Activated naive CD8-positive, alpha-beta T cell treated with anti-CD3 and anti-CD28 coated beads, Interleukin-2, amount 50 U/mL, for 24 hours (primary cell): ENCODE results near the gene CCDC136.

Experiments used
- ATAC-seq: fragments of 150-1000 bp; cut with Tn5 transposase; one replicate; pipeline ENCODE4 v1.10.0; 2021
- DNase-seq: peaks from one replicate; pipeline ENCODE4 v3.0.0; 2021
- H3K27ac Mint-ChIP-seq: one replicate; pipeline ENCODE4 v1.8.0; 2021; ENCODE audit warnings: mild to moderate bottlenecking, mixed read lengths
- H3K27me3 Mint-ChIP-seq: one replicate; pipeline ENCODE4 v1.8.0; 2021; ENCODE audit warnings: mixed read lengths
- H3K36me3 Mint-ChIP-seq: one replicate; pipeline ENCODE4 v1.8.0; 2021; ENCODE audit warnings: low read depth, mixed read lengths
- H3K4me1 Mint-ChIP-seq: one replicate; pipeline ENCODE4 v1.8.0; 2021; ENCODE audit warnings: mixed read lengths
- H3K4me3 Mint-ChIP-seq: one replicate; pipeline ENCODE4 v1.8.0; 2021; ENCODE audit warnings: mild to moderate bottlenecking, moderate library complexity, mixed read lengths
- H3K9me3 Mint-ChIP-seq: one replicate; pipeline ENCODE4 v1.8.0; 2021; ENCODE audit warnings: mixed read lengths

The CCDC136 gene

DNA sequence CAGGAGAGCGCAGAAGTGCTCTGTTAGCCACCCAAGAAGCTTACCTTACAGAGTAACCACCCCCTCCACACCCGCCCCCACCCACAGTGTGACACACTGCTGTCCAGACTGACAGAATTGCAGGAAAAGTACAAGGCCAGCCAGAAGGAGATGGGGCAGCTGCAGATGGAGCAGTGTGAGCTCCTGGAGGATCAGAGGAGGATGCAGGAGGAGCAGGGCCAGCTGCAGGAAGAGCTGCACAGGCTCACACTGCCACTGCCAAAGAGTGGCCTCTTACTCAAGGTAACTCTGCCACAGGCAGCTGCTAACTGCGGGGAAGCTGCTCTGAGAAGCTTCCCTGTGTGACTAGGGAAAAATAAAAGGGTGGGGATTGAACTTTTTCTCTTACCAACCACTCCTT lies 17.6 kb downstream of the CCDC136 start:
- Mint-ChIP-seq H3K27ac (no peak overlapping the region), H3K4me1 (no peaks in the 10 kb centered on the region), H3K4me3 (no peak overlapping the region), H3K27me3 (no peaks in the 10 kb centered on the region), H3K9me3 (no peaks in the 10 kb centered on the region), H3K36me3 (no peaks in the 10 kb centered on the region)
- no peak for ATAC-seq
- no peak for DNase-seq

DNA sequence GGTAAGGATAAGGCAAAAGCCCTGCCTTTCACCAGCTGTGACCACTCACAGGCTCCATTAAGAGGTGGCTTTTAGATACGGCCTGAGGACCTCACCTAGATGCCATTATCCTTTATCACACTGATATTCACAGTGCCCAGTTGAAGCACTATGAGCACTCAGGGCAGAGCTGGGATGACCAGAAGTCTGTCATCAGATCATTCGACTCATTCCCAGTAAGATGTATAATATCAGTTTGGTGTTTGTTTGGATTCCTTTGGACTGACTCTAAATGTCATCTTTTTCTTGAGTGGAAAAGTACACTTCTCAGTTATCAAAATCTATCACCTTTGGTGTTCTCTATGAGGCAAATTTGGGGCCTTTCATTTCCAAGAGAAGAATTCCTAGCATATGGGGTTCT lies 18.7 kb downstream of the CCDC136 start:
- no peaks in the 10 kb centered on the region for H3K27me3 Mint-ChIP-seq
- H3K27ac Mint-ChIP-seq = no peak overlapping the region
- ATAC-seq (no peak), DNase-seq (no peak)
- H3K4me3 Mint-ChIP-seq = no peak overlapping the region
- no peaks in the 10 kb centered on the region for H3K4me1 Mint-ChIP-seq
- H3K36me3 Mint-ChIP-seq = no peaks in the 10 kb centered on the region
- no peaks in the 10 kb centered on the region for H3K9me3 Mint-ChIP-seq

DNA sequence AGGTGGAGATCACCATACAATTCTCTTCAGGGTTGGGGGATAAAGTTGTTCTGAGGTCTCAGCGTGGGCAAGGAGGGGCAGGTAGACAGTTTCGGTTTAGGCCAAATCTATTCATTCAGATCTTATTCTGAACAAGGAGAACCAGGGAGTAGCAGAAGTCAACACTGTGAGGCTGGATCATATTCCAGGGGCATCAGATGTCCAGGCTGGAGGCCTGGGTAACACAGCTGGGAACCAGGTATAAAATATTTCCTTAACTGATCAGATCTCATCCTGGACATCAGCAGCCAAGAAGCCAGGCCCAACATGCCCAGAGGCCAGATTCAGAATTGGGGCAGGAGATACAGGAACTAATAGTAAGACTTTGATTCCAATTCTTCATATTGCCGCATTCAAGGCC lies 19.2 kb downstream of the CCDC136 start:
- no peaks in the 10 kb centered on the region for H3K9me3 Mint-ChIP-seq
- no peaks in the 10 kb centered on the region for H3K4me1 Mint-ChIP-seq
- no peaks in the 10 kb centered on the region for H3K36me3 Mint-ChIP-seq
- ATAC-seq = no peak
- no peaks in the 10 kb centered on the region for H3K27me3 Mint-ChIP-seq
- no peak for DNase-seq
- no peak overlapping the region for H3K4me3 Mint-ChIP-seq
- H3K27ac Mint-ChIP-seq = no peak overlapping the region

- no peaks in the 10 kb centered on the region for H3K27me3 Mint-ChIP-seq
- H3K27ac Mint-ChIP-seq = no peak overlapping the region
- DNase-seq = no peak
- H3K9me3 Mint-ChIP-seq = no peaks in the 10 kb centered on the region
- H3K4me3 Mint-ChIP-seq = no peak overlapping the region
- H3K4me1 Mint-ChIP-seq = no peaks in the 10 kb centered on the region
- no peaks in the 10 kb centered on the region for H3K36me3 Mint-ChIP-seq
- ATAC-seq = no peak
Observed at GRCh38 chr7:128811631-128812430, 20.1 kb downstream of the CCDC136 start.

DNA sequence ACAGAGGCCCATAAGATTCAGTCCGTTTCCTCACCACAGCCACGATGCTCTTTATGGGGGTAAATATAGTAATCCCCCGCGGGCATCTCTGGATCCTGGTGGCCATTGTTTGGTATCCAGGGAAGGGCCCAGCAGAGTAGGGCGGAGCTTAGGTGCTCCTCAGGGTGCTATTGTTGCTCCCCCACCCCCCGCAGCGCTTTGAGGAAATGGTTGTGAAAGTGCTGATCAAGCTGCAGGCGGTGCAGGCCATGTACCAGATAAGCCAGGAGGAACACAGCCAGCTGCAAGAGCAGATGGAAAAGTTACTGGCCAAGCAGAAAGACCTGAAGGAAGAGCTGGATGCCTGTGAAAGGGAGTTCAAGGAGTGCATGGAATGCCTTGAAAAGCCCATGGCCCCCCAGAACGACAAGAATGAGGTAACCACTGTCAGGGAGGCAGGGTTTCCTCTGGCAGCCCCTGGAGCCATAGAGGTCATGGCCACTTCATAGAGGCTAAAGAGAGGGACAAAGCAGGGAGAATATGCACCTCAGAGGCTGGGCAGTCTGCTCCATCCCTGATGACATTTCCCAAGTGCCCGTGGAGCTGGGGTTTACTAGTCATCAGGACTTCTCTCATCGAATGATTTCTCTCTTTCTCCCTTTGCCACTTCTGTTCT lies 20.9 kb downstream of the CCDC136 start:
- no peaks in the 10 kb centered on the region for H3K27me3 Mint-ChIP-seq
- no peaks in the 10 kb centered on the region for H3K4me1 Mint-ChIP-seq
- no peak overlapping the region for H3K4me3 Mint-ChIP-seq
- ATAC-seq (no peak), DNase-seq (no peak)
- no peaks in the 10 kb centered on the region for H3K9me3 Mint-ChIP-seq
- no peak overlapping the region for H3K27ac Mint-ChIP-seq
- no peaks in the 10 kb centered on the region for H3K36me3 Mint-ChIP-seq

DNA sequence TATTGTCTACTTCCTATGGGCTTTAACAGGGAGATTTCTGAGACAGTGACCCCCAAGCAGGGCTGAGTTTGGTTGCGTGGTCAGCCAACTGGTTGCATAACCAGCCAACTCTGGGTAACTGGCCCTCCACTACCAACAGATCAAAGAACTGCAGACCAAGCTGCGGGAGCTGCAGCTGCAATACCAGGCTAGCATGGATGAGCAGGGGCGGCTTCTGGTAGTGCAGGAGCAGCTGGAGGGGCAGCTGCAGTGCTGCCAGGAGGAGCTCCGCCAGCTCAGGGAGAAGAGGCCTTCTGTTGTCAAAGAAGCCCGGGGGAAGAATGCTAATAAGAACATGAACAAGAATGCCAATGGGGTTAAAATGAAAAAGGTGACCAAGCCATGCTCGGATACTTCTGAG lies 22.7 kb downstream of the CCDC136 start:
- H3K4me1 Mint-ChIP-seq = no peaks in the 10 kb centered on the region
- H3K9me3 Mint-ChIP-seq = no peaks in the 10 kb centered on the region
- H3K36me3 Mint-ChIP-seq = no peaks in the 10 kb centered on the region
- no peak overlapping the region for H3K4me3 Mint-ChIP-seq
- no peak for ATAC-seq
- no peak overlapping the region for H3K27ac Mint-ChIP-seq
- no peak for DNase-seq
- H3K27me3 Mint-ChIP-seq = no peaks in the 10 kb centered on the region

DNA sequence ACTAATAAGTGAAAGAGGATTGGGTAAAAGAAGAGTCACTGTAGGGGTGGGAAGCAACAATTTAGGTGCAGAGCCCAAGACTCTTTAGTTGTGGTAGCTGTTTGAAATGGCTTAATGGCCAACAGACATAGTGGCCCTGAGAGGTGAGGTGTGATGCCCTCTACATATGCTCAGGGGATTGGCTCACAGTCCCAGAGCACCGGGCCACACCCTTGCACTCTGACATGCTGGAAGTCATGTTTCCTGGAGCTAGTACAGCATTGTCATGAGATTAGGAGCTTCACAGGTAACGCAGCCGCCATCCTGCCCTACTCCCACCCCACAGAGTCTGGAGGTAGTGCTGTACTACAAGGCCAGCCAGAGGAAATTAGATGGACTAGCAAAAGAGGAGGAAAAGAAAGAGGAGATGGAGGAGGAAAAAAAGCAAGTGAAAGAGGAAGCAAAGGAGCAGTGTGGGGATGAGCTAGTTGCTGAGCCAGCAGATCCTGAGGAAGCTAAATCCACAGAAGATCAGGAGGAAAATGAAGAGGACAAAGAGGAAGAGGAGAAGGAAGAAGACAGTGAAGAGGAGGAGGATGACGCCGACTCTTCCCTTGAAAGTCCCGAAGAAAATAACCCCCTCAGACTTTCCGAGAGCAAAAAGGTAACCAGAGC lies 23.6 kb downstream of the CCDC136 start:
- H3K9me3 Mint-ChIP-seq = no peaks in the 10 kb centered on the region
- H3K4me3 Mint-ChIP-seq = no peak overlapping the region
- no peaks in the 10 kb centered on the region for H3K27me3 Mint-ChIP-seq
- DNase-seq (no peak), ATAC-seq (no peak)
- H3K36me3 Mint-ChIP-seq = no peaks in the 10 kb centered on the region
- no peak overlapping the region for H3K27ac Mint-ChIP-seq
- peaks cover 7% of the 10 kb centered on the region for H3K4me1 Mint-ChIP-seq

DNA sequence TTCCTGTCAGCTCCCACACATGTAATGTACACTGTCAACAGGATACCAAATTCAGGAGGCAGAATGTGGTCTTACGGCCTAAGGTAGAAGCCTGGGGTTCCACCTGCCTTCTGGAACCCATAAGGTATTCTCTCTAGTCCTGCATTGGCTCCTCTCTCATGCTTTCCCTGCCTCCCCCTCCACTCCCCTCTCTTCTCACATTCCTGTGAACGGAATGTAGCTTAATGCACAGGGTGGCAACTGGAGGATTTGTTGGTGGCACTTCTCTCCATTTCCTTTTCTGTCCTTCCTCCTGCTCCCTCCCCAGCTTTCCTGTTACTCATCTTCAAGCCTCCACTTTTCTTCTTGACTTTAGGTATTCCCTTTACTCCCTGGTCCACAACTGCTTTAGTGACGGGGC lies 26.9 kb downstream of the CCDC136 start:
- ATAC-seq (no peak), DNase-seq (no peak)
- Mint-ChIP-seq H3K4me3 (no peak overlapping the region), H3K4me1 (peaks cover 8% of the 10 kb centered on the region), H3K27ac (no peak overlapping the region), H3K9me3 (no peaks in the 10 kb centered on the region), H3K36me3 (no peaks in the 10 kb centered on the region), H3K27me3 (no peaks in the 10 kb centered on the region)

DNA sequence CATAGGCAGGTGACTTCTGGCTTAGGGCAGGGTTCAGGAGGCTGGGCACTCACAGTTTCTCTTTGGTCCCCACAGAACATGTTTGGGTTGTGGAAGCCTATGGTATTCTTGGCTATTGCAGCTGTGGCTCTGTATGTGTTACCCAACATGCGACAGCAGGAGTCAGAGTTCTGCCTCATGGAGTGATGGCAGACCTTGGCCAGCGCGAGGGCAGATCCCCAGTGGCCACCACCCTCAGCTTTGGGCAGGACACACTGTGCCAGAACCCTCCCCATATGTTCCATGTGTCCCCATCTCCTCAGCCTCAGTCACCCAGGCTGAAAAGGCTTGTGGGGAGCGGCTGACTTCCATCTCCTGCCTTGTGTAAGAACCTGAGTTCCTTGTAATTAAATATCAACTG lies 30.0 kb downstream of the CCDC136 start:
- no peaks in the 10 kb centered on the region for H3K36me3 Mint-ChIP-seq
- no peaks in the 10 kb centered on the region for H3K27me3 Mint-ChIP-seq
- peaks cover 8% of the 10 kb centered on the region for H3K4me1 Mint-ChIP-seq
- H3K4me3 Mint-ChIP-seq = no peak overlapping the region
- DNase-seq (no peak), ATAC-seq (no peak)
- no peaks in the 10 kb centered on the region for H3K9me3 Mint-ChIP-seq
- no peak overlapping the region for H3K27ac Mint-ChIP-seq

GRCh38 chr7:128826512-128826911 lies 34.7 kb downstream of the CCDC136 start:
- Mint-ChIP-seq H3K27ac (no peak overlapping the region), H3K27me3 (peaks cover 34% of the 10 kb centered on the region), H3K4me1 (peaks cover 15% of the 10 kb centered on the region), H3K4me3 (no peak overlapping the region), H3K36me3 (no peaks in the 10 kb centered on the region), H3K9me3 (no peaks in the 10 kb centered on the region)
- no peak for DNase-seq
- no peak for ATAC-seq

GRCh38 chr7:128826916-128827247 lies 35.1 kb downstream of the CCDC136 start:
- ATAC-seq (no peak), DNase-seq (no peak)
- Mint-ChIP-seq H3K36me3 (no peaks in the 10 kb centered on the region), H3K9me3 (no peaks in the 10 kb centered on the region), H3K27me3 (peaks cover 37% of the 10 kb centered on the region), H3K4me3 (no peak overlapping the region), H3K4me1 (peaks cover 18% of the 10 kb centered on the region), H3K27ac (no peak overlapping the region)

DNA sequence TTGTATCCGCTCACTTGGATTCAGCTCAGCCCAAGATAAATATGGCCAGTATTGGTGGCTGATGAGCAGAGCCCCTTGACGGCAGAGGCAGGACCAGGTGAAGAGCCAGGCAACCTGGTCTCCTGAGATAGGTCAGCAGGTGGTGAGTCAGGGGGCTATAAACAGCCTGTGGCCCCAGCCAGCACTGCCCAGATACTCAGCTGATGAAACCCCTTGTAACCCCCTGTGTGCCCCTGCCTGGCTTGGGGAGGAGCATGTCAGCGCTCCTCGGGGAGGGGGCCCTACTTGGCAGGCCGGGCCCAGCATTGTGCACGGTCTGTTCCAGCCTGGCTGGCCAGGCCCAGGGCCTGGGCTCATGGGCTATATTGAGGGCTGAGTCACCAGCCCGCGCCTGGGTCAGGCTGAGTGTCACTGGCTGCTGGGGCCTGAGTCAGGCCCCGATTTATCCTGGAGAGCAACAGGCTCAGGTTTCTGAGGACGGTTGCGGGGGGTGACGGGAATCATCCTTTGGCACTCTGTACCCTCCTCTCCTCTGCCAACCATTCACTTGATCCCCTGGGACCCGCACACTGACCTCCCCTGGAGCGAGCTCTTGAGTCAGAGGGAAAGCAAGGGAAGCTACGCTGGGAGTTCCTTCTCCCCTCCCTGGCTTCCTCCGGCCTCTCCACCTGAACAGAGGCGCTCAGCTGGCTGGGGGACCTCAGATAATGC lies 35.6 kb downstream of the CCDC136 start:
- peaks cover 18% of the 10 kb centered on the region for H3K4me1 Mint-ChIP-seq
- H3K27me3 Mint-ChIP-seq = peaks cover 39% of the 10 kb centered on the region
- H3K36me3 Mint-ChIP-seq = no peaks in the 10 kb centered on the region
- ATAC-seq (no peak), DNase-seq (no peak)
- no peak overlapping the region for H3K27ac Mint-ChIP-seq
- H3K9me3 Mint-ChIP-seq = no peaks in the 10 kb centered on the region
- no peak overlapping the region for H3K4me3 Mint-ChIP-seq

DNA sequence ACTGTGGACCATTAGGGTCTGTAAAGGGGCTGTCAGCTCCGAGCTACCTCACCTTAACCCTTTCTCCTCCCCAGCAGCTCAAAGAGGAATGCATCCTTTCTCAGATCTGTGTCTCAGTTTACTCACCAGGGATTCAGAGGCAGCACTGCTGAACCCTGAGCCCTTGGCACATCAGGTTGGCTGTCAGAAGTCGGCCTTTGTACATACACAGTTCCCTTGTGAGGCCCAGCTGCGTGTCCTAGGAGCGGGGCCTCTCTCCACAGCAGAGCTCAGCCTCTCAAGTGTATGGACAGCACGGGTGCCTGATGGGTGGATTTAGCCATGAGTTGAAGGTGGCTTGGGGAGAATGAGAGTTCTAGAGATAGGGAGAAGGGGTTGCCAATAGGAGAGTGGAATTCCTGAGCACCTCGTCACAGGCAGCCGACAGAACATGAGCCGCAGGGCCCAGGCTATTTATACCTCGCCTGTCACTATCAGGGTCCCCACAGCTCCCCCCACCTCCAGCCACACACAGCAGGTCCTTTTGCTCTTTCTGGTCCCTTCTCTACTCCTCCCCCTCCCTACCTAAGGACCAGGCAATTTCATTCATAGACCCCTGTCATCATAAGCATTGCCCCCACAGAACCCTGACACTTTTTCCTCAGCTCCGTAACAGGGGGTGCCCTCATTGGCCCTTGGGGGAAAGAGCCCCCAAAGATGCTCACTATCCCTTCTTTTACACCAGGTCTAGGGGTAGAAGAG lies 36.4 kb downstream of the CCDC136 start:
- H3K36me3 Mint-ChIP-seq = no peaks in the 10 kb centered on the region
- H3K9me3 Mint-ChIP-seq = no peaks in the 10 kb centered on the region
- H3K27ac Mint-ChIP-seq = no peak overlapping the region
- peaks cover 18% of the 10 kb centered on the region for H3K4me1 Mint-ChIP-seq
- ATAC-seq (no peak), DNase-seq (no peak)
- no peak overlapping the region for H3K4me3 Mint-ChIP-seq
- H3K27me3 Mint-ChIP-seq = peaks cover 39% of the 10 kb centered on the region

DNA sequence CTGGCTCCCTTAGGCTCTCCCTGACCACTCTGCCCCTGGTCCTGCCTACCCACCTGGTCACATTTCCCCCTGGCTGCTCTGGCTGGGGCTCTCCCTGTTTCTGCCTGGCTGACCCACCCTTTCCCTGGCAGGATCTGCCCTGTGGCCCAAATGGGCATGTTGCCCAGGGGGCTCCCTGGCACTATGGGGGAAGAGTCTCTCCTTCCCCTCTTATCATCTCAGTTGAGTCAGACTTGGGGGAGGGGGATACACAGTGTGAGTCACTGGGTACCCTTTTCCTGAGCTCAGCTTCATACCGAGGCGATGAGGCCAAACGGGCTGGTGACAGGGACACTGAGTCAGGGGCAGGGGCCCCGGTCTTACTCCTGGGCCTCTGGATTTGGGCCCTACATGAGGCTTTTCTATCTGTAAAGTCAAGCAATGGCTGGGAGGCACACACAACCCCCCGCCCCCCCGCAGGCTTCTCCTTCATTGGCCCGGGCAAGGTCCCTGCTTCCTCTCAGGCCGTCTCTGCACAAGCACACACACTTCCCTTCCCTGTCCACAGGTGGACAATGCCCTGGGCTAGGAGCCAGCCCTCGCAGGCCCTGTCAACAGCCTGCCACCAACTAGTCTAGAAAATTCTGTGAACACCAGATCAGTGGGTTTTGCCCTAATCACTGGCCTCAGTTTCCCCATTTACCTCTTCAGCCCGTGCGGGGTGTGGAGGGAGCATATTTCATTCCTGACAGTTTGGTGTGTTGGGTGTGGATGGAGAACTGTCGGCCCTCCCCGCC lies 37.8 kb downstream of the CCDC136 start:
- Mint-ChIP-seq H3K4me3 (no peak overlapping the region), H3K36me3 (no peaks in the 10 kb centered on the region), H3K27me3 (peaks cover 39% of the 10 kb centered on the region), H3K9me3 (no peaks in the 10 kb centered on the region), H3K4me1 (peaks cover 18% of the 10 kb centered on the region), H3K27ac (no peak overlapping the region)
- ATAC-seq = no peak
- DNase-seq = no peak
